Upper lobe of right lung (tissue), 1 donor: Measurements from ENCODE around the gene SLC22A15. TPM values are rescaled to one million over a fixed set of nuclear protein-coding genes. Genes with fewer than 3 reads are reported as not detected.
A peak's percentile ranks its signal among the peaks of the same experiment; 100 is the strongest.

Experiments
- ATAC-seq: fragments of 200-7000 bp; cut with Tn5 transposase; one replicate; pipeline ENCODE4 v1.9.1; 2020; ENCODE audit warnings: mild to moderate bottlenecking, moderate library complexity
- DNase-seq: peaks from one replicate; pipeline ENCODE4 v3.0.0-alpha.2; 2020
- H3K27ac ChIP-seq: fragments of 200-600 bp; one replicate; pipeline ENCODE4 v1.8.0; 2022
- H3K27me3 ChIP-seq: fragments of 200-600 bp; one replicate; pipeline ENCODE4 v1.8.0; 2022; ENCODE audit warnings: mild to moderate bottlenecking
- H3K36me3 ChIP-seq: fragments of 200-600 bp; one replicate; pipeline ENCODE4 v1.8.0; 2022
- H3K4me1 ChIP-seq: fragments of 200-600 bp; one replicate; pipeline ENCODE4 v1.8.0; 2022
- H3K4me3 ChIP-seq: fragments of 200-600 bp; one replicate; pipeline ENCODE4 v1.8.0; 2022; ENCODE audit warnings: mild to moderate bottlenecking
- H3K9me3 ChIP-seq: fragments of 200-600 bp; one replicate; pipeline ENCODE4 v1.8.0; 2022
- intact Hi-C: fragments of 100-400 bp; cut with DNase I; formaldehyde crosslinking; loops from one replicate; pipeline ENCODE4 v1.11.0; 2022
- total RNA-seq: library from RNA; stranded (reverse); fragmentation: NEBNext Ultra II Directional; extraction: Animal tissue kit (Norgen Biotek cat#: 25700); gene quantifications from one replicate; pipeline ENCODE4 v1.2.1, GENCODE V29; 2021
- TF ChIP-seq, protein P1 (sequence below): fragments of 200-600 bp; IDR thresholded peaks from one replicate; pipeline ENCODE4 v1.8.0; 2022; ENCODE audit warnings: antibody characterized with exemption
- donor health status: DM: no; HTN: yes; CAD: no; lungs with severe emphysema.

The SLC22A15 gene
- total RNA-seq, 1 donor from 2014 or later, result 25.7 TPM

DNA sequence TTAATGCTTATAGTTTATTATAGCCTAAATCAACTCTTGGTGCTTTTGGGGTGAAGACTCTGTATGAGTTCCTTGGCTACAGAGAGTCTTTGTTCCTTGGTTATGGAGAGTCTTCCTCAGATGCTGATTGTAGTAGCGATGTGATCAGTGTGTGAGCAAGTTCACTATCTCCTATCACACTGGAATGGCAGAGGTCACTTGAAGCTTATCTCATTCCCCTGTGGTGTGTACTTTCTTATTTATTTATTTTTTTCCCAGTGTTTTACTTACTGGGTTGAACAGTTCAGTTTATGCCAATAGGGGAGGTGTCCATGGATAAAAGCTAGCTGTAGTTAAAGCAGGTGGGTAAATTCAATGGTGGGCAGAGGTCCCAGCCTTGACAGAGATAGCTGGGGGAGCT lies 114.8 kb downstream of the SLC22A15 start:
- Histone ChIP-seq H3K27me3 (no peaks in the 10 kb centered on the region), H3K4me3 (no peak overlapping the region), H3K9me3 (peaks cover 19% of the 10 kb centered on the region), H3K36me3 (no peaks in the 10 kb centered on the region), H3K4me1 (no peaks in the 10 kb centered on the region), H3K27ac (no peak overlapping the region)
- intact Hi-C loops, result no loop called here
- TF ChIP-seq, protein P1, sequence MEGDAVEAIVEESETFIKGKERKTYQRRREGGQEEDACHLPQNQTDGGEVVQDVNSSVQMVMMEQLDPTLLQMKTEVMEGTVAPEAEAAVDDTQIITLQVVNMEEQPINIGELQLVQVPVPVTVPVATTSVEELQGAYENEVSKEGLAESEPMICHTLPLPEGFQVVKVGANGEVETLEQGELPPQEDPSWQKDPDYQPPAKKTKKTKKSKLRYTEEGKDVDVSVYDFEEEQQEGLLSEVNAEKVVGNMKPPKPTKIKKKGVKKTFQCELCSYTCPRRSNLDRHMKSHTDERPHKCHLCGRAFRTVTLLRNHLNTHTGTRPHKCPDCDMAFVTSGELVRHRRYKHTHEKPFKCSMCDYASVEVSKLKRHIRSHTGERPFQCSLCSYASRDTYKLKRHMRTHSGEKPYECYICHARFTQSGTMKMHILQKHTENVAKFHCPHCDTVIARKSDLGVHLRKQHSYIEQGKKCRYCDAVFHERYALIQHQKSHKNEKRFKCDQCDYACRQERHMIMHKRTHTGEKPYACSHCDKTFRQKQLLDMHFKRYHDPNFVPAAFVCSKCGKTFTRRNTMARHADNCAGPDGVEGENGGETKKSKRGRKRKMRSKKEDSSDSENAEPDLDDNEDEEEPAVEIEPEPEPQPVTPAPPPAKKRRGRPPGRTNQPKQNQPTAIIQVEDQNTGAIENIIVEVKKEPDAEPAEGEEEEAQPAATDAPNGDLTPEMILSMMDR, result no peak
- ATAC-seq (no peak), DNase-seq (no peak)

DNA sequence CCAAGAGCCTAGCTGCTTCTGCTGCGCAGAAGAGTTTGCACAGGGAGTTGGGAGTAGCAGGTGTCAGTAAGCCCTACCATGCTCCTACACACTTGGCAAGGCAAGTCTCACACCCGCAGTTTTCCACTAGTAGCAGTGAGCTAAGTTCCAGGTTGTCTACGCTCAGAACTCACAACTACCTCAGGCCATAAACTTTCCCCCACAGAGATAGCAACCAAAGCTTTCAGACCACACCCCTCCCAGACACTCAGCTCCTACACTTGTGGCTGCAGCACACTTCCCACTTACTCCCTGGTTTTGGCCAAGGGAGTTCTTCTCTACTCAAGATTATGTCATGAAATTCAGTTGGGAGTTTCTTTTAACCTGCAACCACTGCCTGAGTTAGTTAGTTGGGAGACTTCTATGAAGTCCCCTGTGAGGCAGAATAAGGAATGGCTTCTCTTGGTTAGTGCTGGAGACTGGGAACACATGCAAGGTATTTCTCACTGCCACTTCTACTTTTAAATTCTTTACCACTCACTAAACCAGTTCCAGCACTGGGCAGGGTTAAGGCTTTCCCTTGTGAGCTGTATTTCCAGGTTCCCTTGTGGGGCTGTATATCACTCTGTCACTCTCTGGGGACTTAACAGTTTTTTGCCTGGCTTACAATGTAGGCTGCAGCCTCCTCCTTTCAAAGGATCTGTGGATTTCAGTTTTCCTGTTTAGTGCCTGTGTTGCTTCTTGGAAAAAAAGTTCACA lies 116.6 kb downstream of the SLC22A15 start:
- intact Hi-C loops, result no loop called here
- H3K9me3 ChIP-seq, result peaks cover 19% of the 10 kb centered on the region
- ATAC-seq, result peak; percentile 44

DNA sequence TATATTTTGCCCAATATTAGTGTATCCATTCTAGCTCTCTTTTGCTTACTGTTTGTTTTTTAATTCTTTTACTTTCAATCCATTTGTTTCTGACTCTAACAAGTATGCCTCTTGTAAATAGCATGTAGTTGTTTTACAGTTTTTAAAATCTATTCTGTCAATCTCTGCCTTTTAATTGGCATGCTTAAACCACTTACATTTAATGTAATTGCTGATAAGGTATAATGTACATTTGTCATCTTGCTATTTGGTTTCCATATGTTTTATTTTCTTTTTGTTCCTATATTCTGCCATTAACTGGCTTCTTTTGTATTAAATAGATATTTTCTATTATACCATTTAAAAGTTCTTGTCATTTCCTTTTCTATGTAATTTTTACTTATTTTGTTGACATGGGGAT lies 118.7 kb downstream of the SLC22A15 start:
- TF ChIP-seq, protein P1, result no peak
- Histone ChIP-seq H3K9me3 (peaks cover 15% of the 10 kb centered on the region), H3K36me3 (no peaks in the 10 kb centered on the region), H3K27ac (no peak overlapping the region), H3K27me3 (no peaks in the 10 kb centered on the region), H3K4me1 (no peaks in the 10 kb centered on the region), H3K4me3 (no peak overlapping the region)
- intact Hi-C loops, result no loop called here
- ATAC-seq (no peak), DNase-seq (no peak)

More for the DNA sequence above, 116.6 kb downstream of the SLC22A15 start:
- DNase-seq, result no peak
- no peak overlapping the region for H3K27ac ChIP-seq
- no peaks in the 10 kb centered on the region for H3K36me3 ChIP-seq
- TF ChIP-seq, protein P1, result no peak
- H3K4me3 ChIP-seq, result no peak overlapping the region
- no peaks in the 10 kb centered on the region for H3K27me3 ChIP-seq
- no peaks in the 10 kb centered on the region for H3K4me1 ChIP-seq

DNA sequence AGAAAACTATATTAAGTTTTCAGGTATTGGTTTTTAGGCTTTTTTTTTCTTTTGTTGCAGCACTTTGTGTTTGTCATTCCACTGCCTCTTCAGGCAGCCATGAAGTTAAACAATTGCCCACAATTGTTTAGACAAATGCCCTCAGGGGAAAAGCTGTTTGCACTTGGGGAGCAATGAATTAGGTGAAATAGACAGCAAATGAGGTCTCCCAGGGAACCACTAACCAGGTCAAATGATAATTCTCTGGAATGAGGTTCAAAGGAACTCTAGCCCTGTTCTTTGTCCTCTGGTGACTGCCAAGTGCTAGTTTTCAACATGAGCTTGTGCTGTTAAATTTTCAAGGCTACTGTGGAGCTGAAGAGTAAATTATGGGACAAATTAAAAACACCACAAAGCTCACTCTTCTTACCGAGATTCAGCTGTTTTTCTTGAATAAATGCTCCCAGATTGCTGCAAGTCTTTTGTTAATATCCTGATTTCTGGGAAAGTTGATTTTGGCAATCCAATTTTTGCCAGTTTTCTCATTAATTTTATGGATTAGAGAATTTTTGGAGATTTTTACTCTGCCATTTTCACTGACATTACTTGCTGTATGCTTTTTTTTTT lies 119.8 kb downstream of the SLC22A15 start:
- Histone ChIP-seq H3K27me3 (no peaks in the 10 kb centered on the region), H3K27ac (no peak overlapping the region), H3K4me3 (no peak overlapping the region), H3K4me1 (no peaks in the 10 kb centered on the region), H3K9me3 (peaks cover 7% of the 10 kb centered on the region), H3K36me3 (no peaks in the 10 kb centered on the region)
- intact Hi-C loops, result no loop called here
- TF ChIP-seq, protein P1, result no peak
- ATAC-seq, result no peak
- no peak for DNase-seq

DNA sequence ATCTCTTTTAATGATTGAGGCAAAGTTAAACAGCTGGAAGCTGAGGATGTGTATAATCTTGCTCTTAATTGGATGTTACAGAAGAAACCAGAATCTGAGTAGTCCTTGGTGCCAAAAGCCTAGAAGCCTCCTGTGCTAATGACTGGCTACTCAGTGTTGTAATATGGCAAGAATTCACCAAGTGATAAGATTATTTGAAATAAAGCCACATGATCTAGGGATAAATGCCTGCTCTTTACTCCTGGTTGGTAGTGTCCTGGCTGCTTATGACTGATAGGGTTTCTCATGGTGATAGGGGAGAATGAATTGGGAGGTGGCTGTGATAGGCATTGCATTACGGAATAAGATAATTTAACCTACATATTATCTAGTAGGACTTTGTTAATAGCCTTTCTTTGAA lies 121.3 kb downstream of the SLC22A15 start:
- peaks cover 7% of the 10 kb centered on the region for H3K9me3 ChIP-seq
- no peaks in the 10 kb centered on the region for H3K36me3 ChIP-seq
- TF ChIP-seq, protein P1, result no peak
- H3K4me1 ChIP-seq, result no peaks in the 10 kb centered on the region
- no peaks in the 10 kb centered on the region for H3K27me3 ChIP-seq
- no peak overlapping the region for H3K4me3 ChIP-seq
- no peak for ATAC-seq
- no peak for DNase-seq
- intact Hi-C loops, result no loop called here
- H3K27ac ChIP-seq, result no peak overlapping the region
